H1 (cell line): ENCODE measurements around the gene C7orf25. TPM values are rescaled to one million over a fixed set of nuclear protein-coding genes. Genes with fewer than 3 reads are reported as not detected.

Experiments used
- CTCF ChIA-PET: fragments of 300-600 bp; sonication (Branson Sonifier 250); formaldehyde crosslinking; loops from one replicate; lab custom pipeline; 2021; ENCODE audit not compliant: partially characterized antibody; lab: Charles Lee
- POLR2A ChIA-PET: fragments of 300-600 bp; sonication (Branson Sonifier 250); formaldehyde crosslinking; loops from one replicate; lab custom pipeline; 2021; ENCODE audit warnings: inconsistent platforms; ENCODE audit not compliant: partially characterized antibody; lab: Charles Lee
- DNase-seq, 2 experiments: peaks; one replicate each; pipeline versions ENCODE4 v3.0.0 to v3.0.0-alpha.2; 2010 to 2022; ENCODE audit warnings: low spot score in 2 of 2, low read depth in 1 of 2, mixed read lengths in 1 of 2
- FAIRE-seq: peaks from 2 replicates; lab custom pipeline; 2011; peaks lifted over from hg19 to GRCh38; lab: Jason Lieb, UNC
- H2AFZ ChIP-seq: 2 replicates; pipeline ENCODE4 v1.8.1; 2012; ENCODE audit warnings: low read length, inconsistent platforms
- H2AK5ac ChIP-seq: 2 replicates; pipeline ENCODE4 v1.6.1; 2013; ENCODE audit warnings: low read depth, low read length
- H2BK120ac ChIP-seq: replicated peaks from 2 replicates; pipeline ENCODE3; 2013; ENCODE audit warnings: low read depth, low read length, inconsistent platforms
- H2BK12ac ChIP-seq: 2 replicates; pipeline ENCODE4 v1.6.1; 2013; ENCODE audit warnings: low read depth, low read length
- H2BK15ac ChIP-seq: 2 replicates; pipeline ENCODE4 v1.6.1; 2013; ENCODE audit warnings: low read length
- H2BK20ac ChIP-seq: 2 replicates; pipeline ENCODE4 v1.6.1; 2013; ENCODE audit warnings: low read length
- H2BK5ac ChIP-seq: 2 replicates; pipeline ENCODE4 v1.6.1; 2013; ENCODE audit warnings: low read depth, low read length
- H3K14ac ChIP-seq: 2 replicates; pipeline ENCODE4 v1.6.1; 2013; ENCODE audit warnings: inconsistent platforms; ENCODE audit not compliant: insufficient read length
- H3K18ac ChIP-seq: 2 replicates; pipeline ENCODE4 v1.6.1; 2013; ENCODE audit warnings: low read length; ENCODE audit errors: extremely low read depth
- H3K23ac ChIP-seq: 2 replicates; pipeline ENCODE4 v1.6.1; 2013; ENCODE audit warnings: inconsistent platforms; ENCODE audit not compliant: insufficient read length
- H3K23me2 ChIP-seq: 2 replicates; pipeline ENCODE4 v1.6.1; 2013; ENCODE audit warnings: low read depth, low read length
- H3K27ac ChIP-seq: 2 replicates; pipeline ENCODE4 v1.6.1; 2011; ENCODE audit warnings: low read depth, low read length, inconsistent platforms
- H3K27me3 ChIP-seq, 4 experiments: replicated peaks in 1 of 4; 1 replicate in 1 of 4; 2 replicates in 3 of 4; pipeline versions ENCODE4 v1.6.1 to v1.8.1; 2011 to 2013; ENCODE audit warnings: low read length in 3 of 4, mild to moderate bottlenecking in 3 of 4, inconsistent platforms in 2 of 4, mixed read lengths in 2 of 4, moderate library complexity in 1 of 4; ENCODE audit not compliant: control insufficient read depth in 3 of 4, insufficient read depth in 3 of 4; ENCODE audit errors: extremely low read depth in 1 of 4
- H3K36me3 ChIP-seq, 4 experiments: 2 replicates each; pipeline versions ENCODE4 v1.6.1 to v1.8.1; 2011 to 2013; ENCODE audit warnings: mild to moderate bottlenecking in 4 of 4, low read length in 3 of 4, moderate library complexity in 2 of 4, control low read depth in 1 of 4, inconsistent platforms in 1 of 4; ENCODE audit not compliant: insufficient read depth in 4 of 4, control insufficient read depth in 2 of 4
- H3K4ac ChIP-seq: replicated peaks from 2 replicates; pipeline ENCODE3; 2013; ENCODE audit warnings: low read length, low read depth, mixed read lengths, inconsistent platforms; ENCODE audit not compliant: insufficient read length
- H3K4me1 ChIP-seq, 4 experiments: replicated peaks in 1 of 4; 1 replicate in 1 of 4; 2 replicates in 3 of 4; pipeline versions ENCODE4 v1.6.1 to v1.8.1; 2011 to 2013; ENCODE audit warnings: low read length in 3 of 4, inconsistent platforms in 2 of 4, mixed read lengths in 1 of 4; ENCODE audit not compliant: insufficient read depth in 4 of 4, control insufficient read depth in 3 of 4
- H3K4me2 ChIP-seq, 2 experiments: 2 replicates each; pipeline versions ENCODE4 v1.6.1 to v1.8.1; 2011 to 2013; ENCODE audit warnings: low read depth in 2 of 2, low read length in 2 of 2, control low read depth in 1 of 2, inconsistent platforms in 1 of 2, mild to moderate bottlenecking in 1 of 2; ENCODE audit not compliant: insufficient read depth in 1 of 2
- H3K4me3 ChIP-seq, 4 experiments: fragments of 200-600, 300-600 bp in 1 of 4; sonication (generic), shearing (Covaris generic), sonication (Bioruptor Twin) in 1 of 4; 2 replicates each; pipeline versions ENCODE4 v1.5.1 to v1.8.1; 2011 to 2016; ENCODE audit warnings: low read length in 4 of 4, low read depth in 3 of 4, control low read depth in 2 of 4, inconsistent platforms in 2 of 4, mild to moderate bottlenecking in 2 of 4, mixed read lengths in 1 of 4, moderate library complexity in 1 of 4; ENCODE audit not compliant: insufficient read depth in 2 of 4; ENCODE audit errors: extremely low read depth in 1 of 4
- H3K56ac ChIP-seq: replicated peaks from 2 replicates; pipeline ENCODE3; 2013; ENCODE audit warnings: low read depth, mild to moderate bottlenecking, mixed read lengths, low read length, inconsistent platforms; ENCODE audit not compliant: insufficient read length
- H3K79me1 ChIP-seq: 2 replicates; pipeline ENCODE4 v1.6.1; 2013; ENCODE audit warnings: low read depth, low read length, control low read depth
- H3K79me2 ChIP-seq, 2 experiments: 2 replicates each; pipeline versions ENCODE4 v1.6.1 to v1.8.1; 2012 to 2013; ENCODE audit warnings: low read length in 2 of 2, mild to moderate bottlenecking in 2 of 2, inconsistent platforms in 1 of 2; ENCODE audit not compliant: insufficient read depth in 2 of 2, control insufficient read depth in 1 of 2
- H3K9ac ChIP-seq, 4 experiments: replicated peaks in 1 of 4; 1 replicate in 1 of 4; 2 replicates in 3 of 4; pipeline versions ENCODE4 v1.6.1 to v1.8.1; 2011 to 2013; ENCODE audit warnings: low read depth in 3 of 4, low read length in 3 of 4, control low read depth in 2 of 4, mild to moderate bottlenecking in 2 of 4, moderate library complexity in 2 of 4, inconsistent platforms in 1 of 4; ENCODE audit errors: extremely low read depth in 1 of 4
- H3K9me3 ChIP-seq, 2 experiments: 2 replicates each; pipeline versions ENCODE4 v1.6.1 to v1.8.1; 2012 to 2013; ENCODE audit warnings: mild to moderate bottlenecking in 2 of 2, moderate library complexity in 2 of 2, control low read depth in 1 of 2, inconsistent platforms in 1 of 2, low read depth in 1 of 2, low read length in 1 of 2, mixed read lengths in 1 of 2; ENCODE audit not compliant: insufficient read depth in 2 of 2
- H4K20me1 ChIP-seq, 2 experiments: replicated peaks in 1 of 2; 2 replicates each; pipeline versions ENCODE3 to v1.8.1; 2011 to 2013; ENCODE audit warnings: inconsistent platforms in 2 of 2, low read length in 2 of 2, mild to moderate bottlenecking in 1 of 2; ENCODE audit not compliant: insufficient read depth in 2 of 2, control insufficient read depth in 1 of 2
- H4K5ac ChIP-seq: 2 replicates; pipeline ENCODE4 v1.6.1; 2013; ENCODE audit warnings: low read length, low read depth, mixed read lengths, inconsistent platforms; ENCODE audit not compliant: insufficient read length
- H4K8ac ChIP-seq: 2 replicates; pipeline ENCODE4 v1.8.0; 2013; ENCODE audit warnings: mild to moderate bottlenecking, moderate library complexity, low read length, inconsistent platforms; ENCODE audit not compliant: insufficient read depth; ENCODE audit errors: extremely low read depth
- H4K91ac ChIP-seq: replicated peaks from 2 replicates; pipeline ENCODE3; 2013; ENCODE audit warnings: low read length, mixed read lengths, inconsistent platforms; ENCODE audit not compliant: insufficient read length
- ATF2 ChIP-seq: IDR thresholded peaks from 2 replicates; pipeline ENCODE4 v1.6.1; 2012; ENCODE audit warnings: low read length, inconsistent platforms
- ATF3 ChIP-seq: IDR thresholded peaks from 2 replicates; pipeline ENCODE4 v1.6.1; 2011; ENCODE audit warnings: low read depth, mild to moderate bottlenecking, low read length; ENCODE audit not compliant: insufficient read depth
- EGR1 ChIP-seq: IDR thresholded peaks from 2 replicates; pipeline ENCODE4 v1.6.1; 2011; ENCODE audit warnings: low read depth, low read length, borderline replicate concordance
- MAFK ChIP-seq: IDR thresholded peaks from 2 replicates; pipeline ENCODE4 v1.6.1; 2012; ENCODE audit warnings: low read depth, mild to moderate bottlenecking, improper control_type of control experiment, low read length
- SIN3A ChIP-seq, 2 experiments: IDR thresholded peaks in 1 of 2; conservative IDR thresholded peaks in 1 of 2; 2 replicates each; pipeline ENCODE4 v1.6.1; 2011 to 2012; ENCODE audit warnings: low read length in 2 of 2, improper control_type of control experiment in 1 of 2, low read depth in 1 of 2, mild to moderate bottlenecking in 1 of 2
- SP2 ChIP-seq: IDR thresholded peaks from 2 replicates; pipeline ENCODE4 v1.6.1; 2012; ENCODE audit warnings: mild to moderate bottlenecking, low read length, inconsistent platforms
- TAF7 ChIP-seq: optimal IDR thresholded peaks from 2 replicates; pipeline ENCODE3; 2011; ENCODE audit warnings: low read depth, mild to moderate bottlenecking, inconsistent platforms, low read length, moderate library complexity, borderline replicate concordance
- WGBS, 2 experiments: shearing (Covaris generic) in 1 of 2; methylation state at CpG; one replicate each; pipeline versions ENCODE4 v1.1.6 to v1.1.7; 2013 to 2015; ENCODE audit warnings: low lambda C conversion rate in 2 of 2, mixed read lengths in 2 of 2, inconsistent platforms in 1 of 2, low coverage in 1 of 2, missing lambda C conversion rate in 1 of 2; ENCODE audit not compliant: insufficient replicate concordance in 2 of 2, insufficient coverage in 1 of 2, insufficient read length in 1 of 2; ENCODE audit errors: extremely low coverage in 1 of 2, missing lambda C conversion rate in 1 of 2; 5-methylcytosine and 5-hydroxymethylcytosine counted together
- polyA plus RNA-seq, 7 experiments: library from polyadenylated mRNA; depleted of rRNA in 3 of 7; stranded (reverse) in 5 of 7; unstranded in 2 of 7; fragments of >200 nt in 5 of 7; fragments of 200-250 nt in 2 of 7; gene quantifications; 1 replicate in 5 of 7; 2 replicates in 1 of 7; 4 replicates in 1 of 7; pipeline versions ENCODE4 v1.2.1 to v1.2.3, GENCODE V29; 2011 to 2013; ENCODE audit warnings: missing spikeins in 2 of 7, mixed read lengths in 2 of 7
- total RNA-seq: library from RNA; stranded (reverse); fragmentation: NEBNext Ultra II Directional; extraction: Animal tissue kit (Norgen Biotek cat#: 25700); gene quantifications from 2 replicates; pipeline ENCODE4 v1.2.1, GENCODE V29; 2021

C7orf25 gene
- total and polyA plus RNA-seq, 2 of the 8 experiments (the other 6 are each of a cell fraction or from before 2014, with no cell fraction given) = 0.70 to 4.5 TPM

- no peak overlapping the region for H2BK5ac ChIP-seq
- no peaks in the 10 kb centered on the region for H3K9me3 ChIP-seq
- H4K8ac ChIP-seq = no peak overlapping the region
- H3K79me2 ChIP-seq = peaks cover 0 to 4% of the 10 kb centered on the region in 2 experiments; a peak in 2 of 4 replicates
- H2BK20ac ChIP-seq = no peak overlapping the region
- H3K36me3 ChIP-seq = peaks cover 9 to 52% (median 34%) of the 10 kb centered on the region in 4 experiments
- H3K23ac ChIP-seq = no peak overlapping the region
- no peak overlapping the region for H3K56ac ChIP-seq
- H2BK12ac ChIP-seq = no peak overlapping the region
- H2AFZ ChIP-seq = no peak overlapping the region
- no peaks in the 10 kb centered on the region for H3K27me3 ChIP-seq
- no peak overlapping the region for H3K4me3 ChIP-seq
- H4K20me1 ChIP-seq = no peaks in the 10 kb centered on the region
- no peaks in the 10 kb centered on the region for H3K79me1 ChIP-seq
- no peak overlapping the region for H3K4me2 ChIP-seq
- FAIRE-seq = no peak
- no peak overlapping the region for H2AK5ac ChIP-seq
- H3K4ac ChIP-seq = no peak overlapping the region
- no peaks in the 10 kb centered on the region; the same call in 1 of the 2 replicates for H3K23me2 ChIP-seq
- H3K27ac ChIP-seq = no peak overlapping the region
- no peak overlapping the region for H2BK120ac ChIP-seq
- no peak for DNase-seq
- no peaks in the 10 kb centered on the region; a peak in 1 of 7 replicates for H3K4me1 ChIP-seq
- H3K14ac ChIP-seq = no peak overlapping the region
- H2BK15ac ChIP-seq = no peak overlapping the region
- no peak overlapping the region for H4K91ac ChIP-seq
- POLR2A ChIA-PET = no interaction called here
- CTCF ChIA-PET = interaction anchor here (0.5 to 2.0 kb wide), 5 partner anchors 23 to 413 kb away, joined by 3 to 6 read pairs (median 3); no protein-coding TSS in a partner anchor
- H3K18ac ChIP-seq = no peak overlapping the region
- no peak overlapping the region for H3K9ac ChIP-seq
- no peak overlapping the region for H4K5ac ChIP-seq
- 87% methylated on average over 4 of the region's 4 CpGs; no CpG with 5 or more reads in 1 of the 2 experiments for WGBS, 2 experiments
- no peak for TF ChIP-seq TAF7
- TF ChIP-seq ATF2 = no peak
- no peak for TF ChIP-seq SP2
- TF ChIP-seq EGR1 = no peak
- TF ChIP-seq ATF3 = no peak
- TF ChIP-seq SIN3A (conservative IDR thresholded peaks at IDR 0.05 in 1 of 2, IDR thresholded peaks at IDR 0.05 in 1 of 2; ENCODE audit: low read depth in 1 of 2, low read length in 2 of 2) = no peak
- TF ChIP-seq MAFK = no peak
These were observed 27.8 kb upstream of the C7orf25 start for GRCh38 chr7:42939457-42940240.
